Prostate gland (tissue), 2 donors: ENCODE results near the gene WDR49. TPM values are rescaled to one million over a fixed set of nuclear protein-coding genes. Genes with fewer than 3 reads are reported as not detected.

Experiments
- DNase-seq: peaks from one replicate; pipeline ENCODE4 v3.0.0-alpha.2; 2019; ENCODE audit warnings: low spot score
- H3K27ac ChIP-seq, 2 donors: fragments of 200-600 bp; sonication (generic); 2 replicates each; pipeline ENCODE4 v1.5.1; 2017 to 2019
- H3K27me3 ChIP-seq: fragments of 200-600 bp; sonication (generic); replicated peaks from 2 replicates; pipeline ENCODE4 v1.5.1; 2019; ENCODE audit not compliant: insufficient read depth
- H3K36me3 ChIP-seq, 2 donors: fragments of 200-600 bp; sonication (generic); 1 replicate in 1 of 2; 2 replicates in 1 of 2; pipeline versions ENCODE4 v1.5.1 to v1.8.1; 2017 to 2019
- H3K4me1 ChIP-seq: fragments of 200-600 bp; sonication (generic); replicated peaks from 2 replicates; pipeline ENCODE4 v1.5.1; 2019
- H3K4me3 ChIP-seq, 2 donors: fragments of 200-600 bp; sonication (generic); 2 replicates each; pipeline ENCODE4 v1.5.1; 2017 to 2019
- H3K9me3 ChIP-seq: fragments of 200-600 bp; sonication (generic); 2 replicates; pipeline ENCODE4 v1.5.1; 2017
- CTCF ChIP-seq, 4 experiments: fragments of 200-600 bp in 2 of 4; fragments of 450-650 bp in 2 of 4; sonication (generic) in 2 of 4; IDR thresholded peaks; 1 replicate in 3 of 4; 2 replicates in 1 of 4; pipeline ENCODE4 v1.5.1; 2016 to 2019; ENCODE audit warnings: antibody characterized with exemption in 4 of 4, mild to moderate bottlenecking in 2 of 4, moderate library complexity in 2 of 4
- POLR2A ChIP-seq: fragments of 450-650 bp; IDR thresholded peaks from one replicate; pipeline ENCODE4 v1.6.1; 2016; ENCODE audit warnings: antibody characterized with exemption, mild to moderate bottlenecking
- POLR2AphosphoS5 ChIP-seq: sonication (generic); formaldehyde crosslinking; IDR thresholded peaks from one replicate; pipeline ENCODE4 v1.6.1; 2017; ENCODE audit warnings: antibody characterized with exemption
- WGBS: methylation state at CpG from one replicate; pipeline ENCODE4 v1.1.5; 2018; 5-methylcytosine and 5-hydroxymethylcytosine counted together
- intact Hi-C: fragments of 100-400 bp; cut with DNase I; formaldehyde crosslinking; loops from one replicate; pipeline ENCODE4 v1.14.2; 2022
- total RNA-seq, 2 donors: library from RNA; depleted of rRNA; stranded (reverse); fragments of >200 nt; gene quantifications; one replicate each; pipeline ENCODE4 v1.1.0, GENCODE V29; 2016

WDR49 gene
- total RNA-seq, 2 donors from 2014 or later: 0.45 to 1.5 TPM

- Histone ChIP-seq H3K4me3 (no peak overlapping the region), H3K4me1 (no peaks in the 10 kb centered on the region), H3K27ac (no peak overlapping the region), H3K36me3 (no peaks in the 10 kb centered on the region), H3K9me3 (no peaks in the 10 kb centered on the region), H3K27me3 (no peaks in the 10 kb centered on the region)
- no peak for DNase-seq
- TF ChIP-seq CTCF (IDR thresholded peaks at IDR 0.05) (no peak), POLR2A (no peak), POLR2AphosphoS5 (no peak)
- intact Hi-C loops: no loop called here
- whole genome bisulfite sequencing: 86% methylated on average over 2 of the region's 2 CpGs
These were observed 169.8 kb downstream of the WDR49 start for GRCh38 chr3:167483708-167484475.

- TF ChIP-seq POLR2A (no peak), POLR2AphosphoS5 (no peak)
- Histone ChIP-seq H3K27me3 (no peaks in the 10 kb centered on the region), H3K4me3 (no peak overlapping the region), H3K4me1 (no peaks in the 10 kb centered on the region), H3K36me3 (no peaks in the 10 kb centered on the region), H3K9me3 (no peaks in the 10 kb centered on the region), H3K27ac (no peak overlapping the region)
- no peak for DNase-seq
- intact Hi-C loops: no loop called here
These were observed 172.6 kb downstream of the WDR49 start for GRCh38 chr3:167481164-167481563.

GRCh38 chr3:167480748-167481147, 173.0 kb downstream of the WDR49 start:
- 85% methylated on average over 2 of the region's 2 CpGs for WGBS
- Histone ChIP-seq H3K9me3 (no peaks in the 10 kb centered on the region), H3K27me3 (no peaks in the 10 kb centered on the region), H3K36me3 (no peaks in the 10 kb centered on the region), H3K4me1 (no peaks in the 10 kb centered on the region), H3K4me3 (no peak overlapping the region), H3K27ac (no peak overlapping the region)
- no peak for DNase-seq
- TF ChIP-seq POLR2AphosphoS5: no peak
- no peak for TF ChIP-seq CTCF (IDR thresholded peaks at IDR 0.05)
- no peak for TF ChIP-seq POLR2A
- intact Hi-C loops: no loop called here

GRCh38 chr3:167473863-167474262, 179.9 kb downstream of the WDR49 start, which contains the start of gene SERPINI2:
TSS of gene SERPINI2 (minus strand) at chr3:167474042. CDS start at chr3:167471834, 2,208 bp downstream.
- Histone ChIP-seq H3K27me3 (no peaks in the 10 kb centered on the region), H3K9me3 (no peaks in the 10 kb centered on the region), H3K4me1 (no peaks in the 10 kb centered on the region), H3K27ac (no peak within 1 kb of the TSS), H3K4me3 (no peak within 1 kb of the TSS), H3K36me3 (no peaks in the 10 kb centered on the region)
- TF ChIP-seq POLR2A: no peak
- no peak for TF ChIP-seq POLR2AphosphoS5
- no peak for TF ChIP-seq CTCF (IDR thresholded peaks at IDR 0.05)
- DNase-seq: no peak
- WGBS: 83% methylated on average over 4 of the region's 4 CpGs
- intact Hi-C loops: no loop called here

GRCh38 chr3:167469381-167469780, 184.4 kb downstream of the WDR49 start:
- 79% methylated on average over 3 of the region's 3 CpGs for WGBS

More at GRCh38 chr3:167469381-167469780, 184.4 kb downstream of the WDR49 start:
- intact Hi-C loops: no loop called here
- DNase-seq: no peak
- Histone ChIP-seq H3K9me3 (no peaks in the 10 kb centered on the region), H3K36me3 (no peaks in the 10 kb centered on the region), H3K27me3 (no peaks in the 10 kb centered on the region), H3K4me1 (no peaks in the 10 kb centered on the region), H3K4me3 (no peak overlapping the region), H3K27ac (no peak overlapping the region)
- TF ChIP-seq POLR2A (no peak), CTCF (IDR thresholded peaks at IDR 0.05) (no peak), POLR2AphosphoS5 (no peak)
